ENCODE results near the gene ATP2C1. TPM values are rescaled to one million over a fixed set of nuclear protein-coding genes. Genes with fewer than 3 reads are reported as not detected.
"Not testable (repeated sequence)": the region's sequence is repeated elsewhere in the genome, so short reads cannot be mapped to it uniquely, and the experiment has no call there.

Gene ATP2C1
- total RNA-seq, 4 donors from 2014 or later = 32.1 to 52.3 (median 35.0) TPM

DNA sequence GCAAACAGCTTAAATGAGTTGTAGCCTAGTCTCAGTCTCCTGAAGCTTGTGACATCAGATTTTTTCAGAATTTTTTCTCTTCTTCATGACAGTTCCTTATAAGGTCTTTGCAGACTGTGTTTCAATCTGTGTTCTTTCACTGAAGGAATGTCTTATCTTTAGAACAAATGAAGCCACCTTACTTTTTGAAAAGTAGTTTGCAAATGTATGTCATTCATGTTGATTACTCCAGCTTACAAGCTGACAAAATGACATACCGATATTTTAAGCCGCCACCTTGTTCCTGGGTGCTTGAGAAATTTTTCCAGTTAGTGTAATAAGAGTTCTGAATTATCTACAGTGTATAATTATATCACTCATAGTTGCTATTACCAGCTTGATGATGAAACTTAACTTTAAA is 75.7 kb downstream of the ATP2C1 start:
- no peaks in the 10 kb centered on the region for H3K4me1 ChIP-seq
- no peak for TF ChIP-seq EP300 (IDR thresholded peaks at IDR 0.05)
- TF ChIP-seq POLR2AphosphoS5 (IDR thresholded peaks at IDR 0.05) = no peak
- TF ChIP-seq, protein P1, sequence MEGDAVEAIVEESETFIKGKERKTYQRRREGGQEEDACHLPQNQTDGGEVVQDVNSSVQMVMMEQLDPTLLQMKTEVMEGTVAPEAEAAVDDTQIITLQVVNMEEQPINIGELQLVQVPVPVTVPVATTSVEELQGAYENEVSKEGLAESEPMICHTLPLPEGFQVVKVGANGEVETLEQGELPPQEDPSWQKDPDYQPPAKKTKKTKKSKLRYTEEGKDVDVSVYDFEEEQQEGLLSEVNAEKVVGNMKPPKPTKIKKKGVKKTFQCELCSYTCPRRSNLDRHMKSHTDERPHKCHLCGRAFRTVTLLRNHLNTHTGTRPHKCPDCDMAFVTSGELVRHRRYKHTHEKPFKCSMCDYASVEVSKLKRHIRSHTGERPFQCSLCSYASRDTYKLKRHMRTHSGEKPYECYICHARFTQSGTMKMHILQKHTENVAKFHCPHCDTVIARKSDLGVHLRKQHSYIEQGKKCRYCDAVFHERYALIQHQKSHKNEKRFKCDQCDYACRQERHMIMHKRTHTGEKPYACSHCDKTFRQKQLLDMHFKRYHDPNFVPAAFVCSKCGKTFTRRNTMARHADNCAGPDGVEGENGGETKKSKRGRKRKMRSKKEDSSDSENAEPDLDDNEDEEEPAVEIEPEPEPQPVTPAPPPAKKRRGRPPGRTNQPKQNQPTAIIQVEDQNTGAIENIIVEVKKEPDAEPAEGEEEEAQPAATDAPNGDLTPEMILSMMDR (IDR thresholded peaks at IDR 0.05) = no peak
- TF ChIP-seq POLR2A (IDR thresholded peaks at IDR 0.05; ENCODE audit: low read depth) = no peak
- intact Hi-C loops (cut with DNase I) = no loop called here

DNA sequence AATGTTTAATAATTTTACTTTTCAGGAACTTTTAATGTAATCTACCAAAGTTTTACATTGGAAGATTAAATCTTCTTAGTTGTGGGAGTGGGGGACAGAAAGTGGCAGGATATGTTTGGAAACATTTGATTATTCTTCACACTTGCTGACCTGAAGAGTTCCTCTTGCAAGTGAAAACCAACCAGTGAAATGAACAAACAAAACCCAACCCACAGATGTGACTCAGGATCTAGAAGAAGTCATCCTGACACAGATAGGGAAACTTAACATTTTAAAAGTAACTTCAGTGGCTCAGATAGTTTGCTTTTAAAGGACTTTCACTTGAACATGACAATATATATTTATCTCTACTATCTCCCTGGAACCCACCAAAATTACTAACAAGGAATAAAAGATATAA is 77.3 kb downstream of the ATP2C1 start:
- Histone ChIP-seq H3K27ac (replicated peaks in 1 of 4) (no peak overlapping the region), H3K27me3 (no peaks in the 10 kb centered on the region), H3K4me3 (no peak overlapping the region), H3K9me3 (no peaks in the 10 kb centered on the region), H3K36me3 (peaks cover 14 to 76% (median 49%) of the 10 kb centered on the region in 4 donors), H3K4me1 (no peaks in the 10 kb centered on the region)
- intact Hi-C loops (cut with DNase I) = no loop called here
- TF ChIP-seq, protein P1 (IDR thresholded peaks at IDR 0.05) = no peak
- TF ChIP-seq POLR2AphosphoS5 (IDR thresholded peaks at IDR 0.05) (no peak), EP300 (IDR thresholded peaks at IDR 0.05) (no peak), POLR2A (IDR thresholded peaks at IDR 0.05; ENCODE audit: low read depth) (no peak)
- DNase-seq (ENCODE audit: extremely low spot score) = no peak

More for the DNA sequence above, 75.7 kb downstream of the ATP2C1 start:
- WGBS = 100% methylated on average over 2 of the region's 2 CpGs
- no peaks in the 10 kb centered on the region for H3K27me3 ChIP-seq
- H3K36me3 ChIP-seq = peaks cover 5 to 76% (median 58%) of the 10 kb centered on the region in 4 donors
- H3K27ac ChIP-seq (replicated peaks in 1 of 4) = no peak overlapping the region
- no peak for DNase-seq (ENCODE audit: extremely low spot score)
- no peaks in the 10 kb centered on the region for H3K9me3 ChIP-seq
- H3K4me3 ChIP-seq = no peak overlapping the region

DNA sequence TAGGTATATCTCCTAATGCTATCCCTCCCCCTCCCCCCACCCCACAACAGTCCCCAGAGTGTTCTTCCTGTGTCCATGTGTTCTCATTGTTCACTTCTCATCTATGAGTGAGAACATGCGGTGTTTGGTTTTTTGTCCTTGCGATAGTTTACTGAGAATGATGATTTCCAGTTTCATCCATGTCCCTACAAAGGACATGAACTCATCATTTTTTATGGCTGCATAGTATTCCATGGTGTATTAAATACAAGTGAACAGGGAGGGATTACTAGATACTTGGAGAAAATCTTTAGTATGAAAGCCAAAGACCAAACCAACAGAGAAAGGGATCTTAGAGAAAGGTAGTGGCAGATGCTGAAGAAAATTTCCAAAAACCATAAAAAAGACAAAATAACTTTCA is 78.7 kb downstream of the ATP2C1 start:
- DNase-seq (ENCODE audit: extremely low spot score); H3K27ac ChIP-seq (replicated peaks in 1 of 4); H3K9me3 ChIP-seq; H3K4me3 ChIP-seq; H3K27me3 ChIP-seq; intact Hi-C loops (cut with DNase I); H3K4me1 ChIP-seq: not testable (repeated sequence)
- H3K36me3 ChIP-seq = peaks cover 14 to 73% (median 43%) of the 10 kb centered on the region in 4 donors
- WGBS = 100% methylated on average over 2 of the region's 2 CpGs

DNA sequence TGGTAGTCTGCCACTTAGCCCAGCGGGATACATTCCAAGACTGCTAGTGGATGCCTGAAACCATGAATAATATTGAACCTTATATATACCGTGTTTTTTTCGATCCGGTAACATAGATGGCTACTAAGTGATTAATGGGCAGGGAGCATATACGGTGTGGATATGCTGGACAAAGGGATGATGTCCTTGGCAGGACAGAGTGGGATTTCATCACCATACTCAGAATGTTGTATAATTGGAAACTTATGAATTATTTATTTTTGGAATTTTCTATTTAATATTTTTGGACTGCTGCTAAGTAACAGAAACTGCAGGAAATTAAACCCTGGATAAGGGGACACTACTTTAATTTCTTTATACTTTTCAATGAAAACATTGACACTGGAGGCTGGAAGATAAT is 79.5 kb downstream of the ATP2C1 start:
- H3K27me3 ChIP-seq = no peaks in the 10 kb centered on the region
- H3K36me3 ChIP-seq = peaks cover 14 to 68% (median 39%) of the 10 kb centered on the region in 4 donors
- no peak for DNase-seq (ENCODE audit: extremely low spot score)
- TF ChIP-seq POLR2AphosphoS5 (IDR thresholded peaks at IDR 0.05) (no peak), POLR2A (IDR thresholded peaks at IDR 0.05; ENCODE audit: low read depth) (no peak), EP300 (IDR thresholded peaks at IDR 0.05) (no peak)
- TF ChIP-seq, protein P1 (IDR thresholded peaks at IDR 0.05) = no peak
- intact Hi-C loops (cut with DNase I) = no loop called here
- H3K4me3 ChIP-seq = no peak overlapping the region
- 82% methylated on average over 5 of the region's 5 CpGs for WGBS
- no peaks in the 10 kb centered on the region for H3K9me3 ChIP-seq
- H3K27ac ChIP-seq (replicated peaks in 1 of 4) = no peak overlapping the region
- no peaks in the 10 kb centered on the region for H3K4me1 ChIP-seq

DNA sequence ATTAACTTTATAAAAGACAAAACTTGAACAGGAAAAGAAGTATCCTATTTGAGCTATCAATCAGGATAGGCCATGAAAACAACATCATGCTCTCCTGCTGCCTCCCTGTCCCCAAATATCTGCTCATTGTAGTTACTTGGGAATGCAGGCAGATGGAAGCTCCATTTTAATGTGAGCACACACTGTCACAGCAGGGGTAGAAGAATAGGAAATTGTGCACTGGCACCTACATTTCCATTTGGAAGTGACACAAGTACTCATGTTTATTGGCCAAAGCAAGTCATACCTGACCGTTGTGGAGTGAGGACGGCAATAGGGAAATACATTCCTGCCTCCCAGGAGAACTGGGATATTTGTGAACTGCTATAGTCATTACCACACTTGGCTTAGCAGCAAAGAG is 80.3 kb downstream of the ATP2C1 start:
- Histone ChIP-seq H3K9me3 (no peaks in the 10 kb centered on the region), H3K27me3 (no peaks in the 10 kb centered on the region), H3K27ac (replicated peaks in 1 of 4) (no peak overlapping the region), H3K4me3 (no peak overlapping the region), H3K36me3 (peaks cover 14 to 60% (median 34%) of the 10 kb centered on the region in 4 donors), H3K4me1 (no peaks in the 10 kb centered on the region)
- intact Hi-C loops (cut with DNase I) = no loop called here
- DNase-seq (ENCODE audit: extremely low spot score) = no peak
- 100% methylated on average over 2 of the region's 2 CpGs for WGBS
- TF ChIP-seq POLR2AphosphoS5 (IDR thresholded peaks at IDR 0.05) = no peak
- TF ChIP-seq EP300 (IDR thresholded peaks at IDR 0.05) = no peak
- TF ChIP-seq, protein P1 (IDR thresholded peaks at IDR 0.05) = no peak
- no peak for TF ChIP-seq POLR2A (IDR thresholded peaks at IDR 0.05; ENCODE audit: low read depth)
